ENCODE data around the gene ALG2.

GRCh38 chr9:99167694-99168093 lies 54.0 kb downstream of the ALG2 start:
- TF ChIP-seq GATA2 (IDR thresholded peaks at IDR 0.05; ENCODE audit: low read depth, low read length) (no peak), GATA3 (IDR thresholded peaks at IDR 0.05; ENCODE audit: low read depth, low read length) (no peak)

All from SH-SY5Y (cell line).